DND-41 (cell line): ENCODE results near the gene MACO1.

Experiments used
- CTCF ChIP-seq: IDR thresholded peaks from 2 replicates; pipeline ENCODE4 v1.5.1; 2012; ENCODE audit warnings: borderline replicate concordance, low read length, moderate library complexity, mild to moderate bottlenecking; ENCODE audit not compliant: poor library complexity, severe bottlenecking; ENCODE audit errors: extremely low read depth
- EZH2 ChIP-seq: IDR thresholded peaks from 3 replicates; pipeline ENCODE4 v1.6.1; 2012; ENCODE audit warnings: borderline replicate concordance, low read depth, mild to moderate bottlenecking, moderate library complexity, low read length, inconsistent platforms; ENCODE audit not compliant: severe bottlenecking

GRCh38 chr1:25425098-25426085, 5.3 kb upstream of the MACO1 start:
- TF ChIP-seq CTCF = no peak
- TF ChIP-seq EZH2 = no peak
